GM21367 (cell line): ENCODE results near the gene CLDN12.
"Not testable (repeated sequence)": the region's sequence is repeated elsewhere in the genome, so short reads cannot be mapped to it uniquely, and the experiment has no call there.

ENCODE experiments used
- ATAC-seq: cut with Tn5 transposase; IDR thresholded peaks from one replicate; pipeline ENCODE4 v1.9.1; 2021; ENCODE audit not compliant: unreplicated experiment

Gene CLDN12

DNA sequence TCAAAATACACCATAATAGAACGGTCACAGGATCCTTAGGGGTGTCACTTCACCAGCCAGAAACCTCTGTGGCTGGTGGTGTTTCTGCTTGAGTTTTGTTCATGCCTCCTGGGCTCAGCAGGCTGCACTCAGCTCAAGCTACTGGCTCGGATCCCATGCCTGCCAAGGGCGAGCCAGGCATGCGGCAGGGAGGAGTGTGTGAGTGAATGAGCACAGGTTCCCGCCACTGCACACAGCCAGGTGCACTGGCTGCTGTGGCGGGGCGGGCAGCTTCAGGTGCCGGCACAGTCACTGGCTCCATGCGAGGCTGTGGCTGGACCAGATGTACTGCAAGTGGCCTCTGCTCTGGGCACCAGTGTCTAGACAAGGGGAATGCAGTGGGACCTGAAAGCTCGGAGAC lies 29.5 kb downstream of the CLDN12 start:
- no peak for ATAC-seq

GRCh38 chr7:90433221-90433620 lies 30.0 kb downstream of the CLDN12 start:
- no peak for ATAC-seq

DNA sequence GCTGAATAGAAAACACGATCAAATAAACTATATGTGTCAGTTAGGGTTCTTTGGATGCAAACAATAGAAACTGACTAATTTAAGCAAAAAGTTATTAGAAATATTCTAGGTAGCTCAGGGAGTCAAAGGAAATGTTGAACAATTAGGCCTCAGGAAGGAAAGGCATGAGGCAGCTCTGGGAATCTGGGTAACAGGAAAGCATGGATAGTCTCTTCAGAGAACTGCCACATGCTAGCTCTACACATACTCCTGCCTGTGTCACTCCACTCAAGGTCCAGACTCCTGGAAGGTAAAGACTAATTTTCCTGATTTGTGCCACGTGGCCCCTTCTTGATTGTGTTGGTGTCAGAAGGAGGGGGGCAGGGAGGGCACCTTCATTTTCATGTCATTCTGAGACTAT lies 42.4 kb downstream of the CLDN12 start:
- ATAC-seq: no peak

DNA sequence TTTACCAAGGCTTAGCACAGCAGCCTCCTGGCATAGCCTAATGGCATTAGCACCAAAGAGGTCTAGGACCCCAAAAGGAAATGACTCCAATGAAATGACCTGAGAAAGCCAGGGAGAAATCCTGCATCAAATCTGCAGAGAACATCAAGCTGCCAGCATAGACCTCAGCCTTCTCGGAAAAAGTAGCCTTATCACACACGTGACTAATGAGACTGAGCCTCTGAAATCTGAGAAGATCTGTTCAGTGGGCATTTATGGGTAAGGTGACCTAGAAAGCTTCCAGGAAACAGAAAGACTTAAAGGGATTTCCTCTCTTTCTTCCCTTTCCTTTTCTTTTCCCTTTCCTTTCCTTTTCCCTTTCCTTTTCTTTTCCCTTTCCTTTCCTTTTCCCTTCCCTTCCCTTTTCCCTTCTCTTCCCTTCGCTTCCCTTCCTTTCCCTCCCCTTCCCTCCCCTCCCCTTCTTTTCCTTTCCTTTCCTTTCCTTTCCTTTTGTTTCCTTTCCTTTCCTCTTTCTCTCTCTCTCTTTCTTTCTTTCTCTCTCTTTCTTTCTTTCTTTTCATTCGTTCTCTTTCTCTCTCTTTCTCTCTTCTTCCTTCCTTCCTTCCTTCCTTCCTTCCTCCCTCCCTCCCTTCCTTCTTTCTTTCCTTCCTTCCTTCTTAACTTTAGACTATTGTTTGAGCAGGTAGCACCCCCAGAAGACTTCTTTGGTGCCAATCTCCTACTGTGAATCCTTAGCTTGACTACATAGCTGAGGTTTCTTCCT lies 43.1 kb downstream of the CLDN12 start:
- no peak for ATAC-seq

DNA sequence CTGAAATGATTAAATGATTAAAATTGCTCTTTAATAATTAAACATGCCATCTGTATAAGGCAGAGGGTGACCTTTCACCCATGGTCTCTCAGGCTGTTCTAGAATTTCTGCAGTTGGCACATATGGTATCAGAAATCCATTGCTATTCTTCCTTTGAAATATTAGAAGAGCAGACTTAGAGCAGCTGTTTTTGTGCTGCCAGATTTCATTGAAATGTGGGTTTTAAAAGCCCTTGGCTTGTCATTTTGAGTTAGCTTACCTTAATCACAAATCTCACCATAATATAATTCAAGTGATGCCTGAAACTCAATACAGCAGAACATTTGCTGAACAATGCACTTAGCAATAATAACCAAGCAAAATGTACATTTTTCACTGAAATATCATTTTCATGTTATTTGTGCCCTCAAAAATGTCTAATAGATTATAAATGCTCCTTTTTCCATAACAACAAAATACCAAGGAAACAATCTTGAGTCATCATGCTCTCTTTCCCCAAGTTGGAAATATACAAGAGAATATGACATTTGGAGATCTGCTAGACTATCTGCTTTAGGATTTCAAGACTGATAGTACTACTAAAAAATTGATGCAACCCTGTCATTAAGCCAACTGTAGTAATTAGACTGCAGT lies 50.1 kb downstream of the CLDN12 start:
- ATAC-seq: no peak

GRCh38 chr7:90453931-90454330 lies 50.7 kb downstream of the CLDN12 start:
- no peak for ATAC-seq

DNA sequence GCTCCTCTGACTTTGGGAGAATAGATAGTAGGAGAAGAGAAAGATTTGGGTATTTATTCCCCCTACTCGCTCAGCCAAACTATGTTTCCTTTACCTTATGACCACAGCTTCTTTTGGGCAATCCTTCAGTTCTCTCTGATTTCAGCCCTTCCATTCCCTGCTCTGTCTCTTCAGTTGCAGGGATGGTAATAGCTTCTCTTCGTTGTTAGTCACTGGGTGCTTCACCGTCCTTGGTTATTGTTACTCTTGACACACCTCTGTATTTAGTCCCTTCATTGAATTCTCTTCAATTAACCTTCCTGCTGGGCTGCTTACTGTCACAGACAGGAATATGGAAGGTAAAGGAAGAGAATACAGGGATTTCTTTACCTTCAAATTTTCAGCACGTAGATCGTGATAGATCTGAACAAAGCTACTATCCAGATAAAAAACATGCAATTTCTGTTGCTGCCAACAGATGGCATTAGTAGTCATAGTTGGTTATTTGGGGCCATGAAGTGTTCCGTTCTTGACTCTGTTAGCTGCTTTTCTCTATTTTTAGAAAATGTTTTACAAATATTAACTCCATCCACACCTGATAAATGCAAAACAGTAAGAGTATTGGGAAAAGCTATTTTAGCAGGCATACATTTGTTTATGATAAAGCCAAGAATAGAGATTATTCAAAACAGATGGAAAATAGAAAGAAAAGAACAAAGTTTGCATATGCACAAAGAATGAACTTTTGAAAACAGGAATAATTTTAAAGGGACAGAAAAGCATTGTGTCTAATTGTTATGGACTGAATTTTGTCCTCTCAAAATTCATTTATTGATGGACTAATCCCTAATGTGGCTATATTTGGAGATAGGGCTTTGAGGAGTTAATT lies 52.1 kb downstream of the CLDN12 start:
- ATAC-seq: peak; percentile 78

GRCh38 chr7:90458104-90458503 lies 54.8 kb downstream of the CLDN12 start:
- no peak for ATAC-seq

GRCh38 chr7:90459888-90460287 lies 56.6 kb downstream of the CLDN12 start:
- no peak for ATAC-seq

- no peak for ATAC-seq
Measured at GRCh38 chr7:90461219-90461618, 58.0 kb downstream of the CLDN12 start.

DNA sequence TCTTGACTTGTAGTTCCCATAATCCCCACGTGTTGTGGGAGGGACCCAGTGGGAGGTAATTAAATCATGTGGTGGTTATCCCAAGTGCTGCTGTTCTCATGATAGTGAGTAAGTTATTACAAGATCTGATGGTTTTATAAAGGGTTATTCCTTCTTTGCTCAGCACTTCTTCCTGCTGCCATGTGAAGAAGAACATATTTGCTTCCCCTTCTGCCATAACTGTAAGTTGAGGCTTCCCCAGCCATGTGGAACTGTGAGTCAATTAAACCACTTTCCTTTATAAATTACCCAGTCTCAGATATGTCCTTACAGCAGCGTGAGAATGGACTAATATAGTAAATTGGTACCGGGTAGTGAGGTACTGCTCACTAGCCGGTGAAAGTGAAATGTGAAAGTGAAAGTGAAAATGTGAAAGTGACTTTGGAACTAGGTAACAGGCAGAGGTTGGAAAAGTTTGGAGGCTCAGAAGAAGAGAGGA lies 59.9 kb downstream of the CLDN12 start:
- ATAC-seq: not testable (repeated sequence)
